ENCODE measurements around the gene MGAT4B. TPM values are rescaled to one million over a fixed set of nuclear protein-coding genes. Genes with fewer than 3 reads are reported as not detected.
A peak's percentile ranks its signal among the peaks of the same experiment; 100 is the strongest.

MGAT4B gene
- total and polyA plus RNA-seq, 2 of the 13 experiments (the other 11 are each of a cell fraction or from before 2014, with no cell fraction given), result 93.5 to 130 TPM

DNA sequence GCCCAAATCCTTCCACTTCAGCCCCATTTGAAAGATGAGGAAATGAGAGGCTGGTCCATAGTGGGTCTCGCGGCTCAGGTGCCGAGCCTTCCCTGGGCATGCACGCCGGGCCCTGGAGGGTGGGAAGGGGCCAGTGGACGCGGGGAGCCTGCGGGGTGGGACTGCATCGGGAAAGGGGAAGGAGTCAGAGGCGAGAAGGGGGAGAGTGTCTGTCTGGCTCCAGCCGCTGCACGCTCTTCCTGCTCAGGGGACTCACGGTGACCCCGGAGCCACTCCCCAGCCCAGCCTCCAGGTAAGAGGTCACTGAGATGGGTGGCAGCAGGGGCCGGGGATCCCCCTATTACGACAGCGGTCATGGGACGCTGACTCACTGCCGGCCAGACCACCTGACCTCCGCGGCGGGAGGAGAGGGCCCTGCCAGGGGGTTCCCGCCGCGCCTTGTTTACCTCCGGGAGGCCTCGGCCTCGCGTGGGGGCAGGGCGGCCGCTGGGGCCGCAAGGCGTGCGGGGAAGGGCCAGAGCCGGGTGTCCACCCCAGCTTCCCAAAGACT, 12.2 kb upstream of the MGAT4B start (continued):
- peak; percentile 97 for TF ChIP-seq JUND (CRISPR knock-in tag; IDR thresholded peaks at IDR 0.05)
- TF ChIP-seq HNRNPK (IDR thresholded peaks at IDR 0.05; ENCODE audit: low read depth, low read length, poor library complexity, severe bottlenecking), result peak; percentile 97
- no peak for TF ChIP-seq NAIF1 (CRISPR knock-in tag; IDR thresholded peaks at IDR 0.05; ENCODE audit: borderline replicate concordance)
- no peak for TF ChIP-seq WIZ (CRISPR knock-in tag; IDR thresholded peaks at IDR 0.05)
- peak; percentile 17; the same call in 1 of the 2 replicates for TF ChIP-seq NKX3-1 (CRISPR knock-in tag; IDR thresholded peaks at IDR 0.05)
- TF ChIP-seq U2AF1 (optimal IDR thresholded peaks at IDR 0.05; ENCODE audit: low read depth, low read length), result peak; percentile 50
- peak; percentile 75; the same call in 1 of the 2 replicates for TF ChIP-seq HNF4G (IDR thresholded peaks at IDR 0.05; ENCODE audit: borderline replicate concordance, low read depth, low read length)
- no peak for TF ChIP-seq HNF4G (CRISPR knock-in tag; IDR thresholded peaks at IDR 0.05; ENCODE audit: borderline replicate concordance, low read depth)
- peak; percentile 80 for TF ChIP-seq ZMYM4 (CRISPR knock-in tag; IDR thresholded peaks at IDR 0.05)
- TF ChIP-seq TBX2 (CRISPR knock-in tag; IDR thresholded peaks at IDR 0.05; ENCODE audit: borderline replicate concordance), result peak; percentile 66; the same call in 1 of the 2 replicates
- no peak for TF ChIP-seq MTA3 (CRISPR knock-in tag; IDR thresholded peaks at IDR 0.05)
- TF ChIP-seq PPARG (CRISPR knock-in tag; conservative IDR thresholded peaks at IDR 0.05), result peak; percentile 100
- TF ChIP-seq, protein P1, sequence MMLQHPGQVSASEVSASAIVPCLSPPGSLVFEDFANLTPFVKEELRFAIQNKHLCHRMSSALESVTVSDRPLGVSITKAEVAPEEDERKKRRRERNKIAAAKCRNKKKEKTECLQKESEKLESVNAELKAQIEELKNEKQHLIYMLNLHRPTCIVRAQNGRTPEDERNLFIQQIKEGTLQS (CRISPR knock-in tag; IDR thresholded peaks at IDR 0.05), result peak; percentile 99
- TF ChIP-seq, protein P2, sequence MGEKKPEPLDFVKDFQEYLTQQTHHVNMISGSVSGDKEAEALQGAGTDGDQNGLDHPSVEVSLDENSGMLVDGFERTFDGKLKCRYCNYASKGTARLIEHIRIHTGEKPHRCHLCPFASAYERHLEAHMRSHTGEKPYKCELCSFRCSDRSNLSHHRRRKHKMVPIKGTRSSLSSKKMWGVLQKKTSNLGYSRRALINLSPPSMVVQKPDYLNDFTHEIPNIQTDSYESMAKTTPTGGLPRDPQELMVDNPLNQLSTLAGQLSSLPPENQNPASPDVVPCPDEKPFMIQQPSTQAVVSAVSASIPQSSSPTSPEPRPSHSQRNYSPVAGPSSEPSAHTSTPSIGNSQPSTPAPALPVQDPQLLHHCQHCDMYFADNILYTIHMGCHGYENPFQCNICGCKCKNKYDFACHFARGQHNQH (CRISPR knock-in tag; IDR thresholded peaks at IDR 0.05), result peak; percentile 89
- TF ChIP-seq MATR3 (CRISPR knock-in tag; IDR thresholded peaks at IDR 0.05), result no peak
- no peak for TF ChIP-seq ZNF670 (CRISPR knock-in tag; IDR thresholded peaks at IDR 0.05; ENCODE audit: borderline replicate concordance)
- peak; percentile 80; the same call in 1 of the 2 replicates for TF ChIP-seq ZFP37 (CRISPR knock-in tag; IDR thresholded peaks at IDR 0.05; ENCODE audit: borderline replicate concordance)
- TF ChIP-seq FOXO1 (CRISPR knock-in tag; IDR thresholded peaks at IDR 0.05), result peak; percentile 97
- TF ChIP-seq HMG20B (CRISPR knock-in tag; conservative IDR thresholded peaks at IDR 0.05), result peak; percentile 71; the same call in 1 of the 2 replicates
- TF ChIP-seq ZNF350 (CRISPR knock-in tag; IDR thresholded peaks at IDR 0.05; ENCODE audit: borderline replicate concordance, low read depth), result peak; percentile 80; the same call in 1 of the 2 replicates
- TF ChIP-seq SMYD3 (CRISPR knock-in tag; IDR thresholded peaks at IDR 0.05), result peak; percentile 64; the same call in 1 of the 2 replicates
- TF ChIP-seq RBM22 (optimal IDR thresholded peaks at IDR 0.05; ENCODE audit: low read length), result peak; percentile 57
- TF ChIP-seq, protein P3, sequence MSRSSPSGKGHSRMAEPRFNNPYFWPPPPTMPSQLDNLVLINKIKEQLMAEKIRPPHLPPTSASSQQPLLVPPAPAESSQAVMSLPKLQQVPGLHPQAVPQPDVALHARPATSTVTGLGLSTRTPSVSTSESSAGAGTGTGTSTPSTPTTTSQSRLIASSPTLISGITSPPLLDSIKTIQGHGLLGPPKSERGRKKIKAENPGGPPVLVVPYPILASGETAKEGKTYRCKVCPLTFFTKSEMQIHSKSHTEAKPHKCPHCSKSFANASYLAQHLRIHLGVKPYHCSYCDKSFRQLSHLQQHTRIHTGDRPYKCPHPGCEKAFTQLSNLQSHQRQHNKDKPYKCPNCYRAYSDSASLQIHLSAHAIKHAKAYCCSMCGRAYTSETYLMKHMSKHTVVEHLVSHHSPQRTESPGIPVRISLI (CRISPR knock-in tag; IDR thresholded peaks at IDR 0.05; ENCODE audit: borderline replicate concordance), result 0 out of 2 replicates have a peak, but pooled peaks have one; percentile 27
- TF ChIP-seq, protein P4, sequence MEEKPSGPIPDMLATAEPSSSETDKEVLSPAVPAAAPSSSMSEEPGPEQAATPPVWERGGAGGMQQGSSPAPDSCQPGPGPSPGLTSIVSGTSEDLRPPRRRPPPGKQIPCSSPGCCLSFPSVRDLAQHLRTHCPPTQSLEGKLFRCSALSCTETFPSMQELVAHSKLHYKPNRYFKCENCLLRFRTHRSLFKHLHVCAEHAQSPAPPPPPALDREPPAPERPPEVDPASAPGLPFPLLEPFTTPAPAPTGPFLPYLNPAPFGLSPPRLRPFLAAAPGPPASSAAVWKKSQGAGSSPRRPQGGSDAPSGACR (CRISPR knock-in tag; IDR thresholded peaks at IDR 0.05), result peak; percentile 95
- TF ChIP-seq NFE2L2 (IDR thresholded peaks at IDR 0.05; ENCODE audit: low read length), result peak; percentile 55; the same call in 1 of the 2 replicates
- peak; percentile 97 for TF ChIP-seq ERF (CRISPR knock-in tag; IDR thresholded peaks at IDR 0.05)
- peak; percentile 94 for TF ChIP-seq TAF15 (IDR thresholded peaks at IDR 0.05; ENCODE audit: low read depth, low read length, poor library complexity, severe bottlenecking)
- TF ChIP-seq TOPORS (CRISPR knock-in tag; IDR thresholded peaks at IDR 0.05), result peak; percentile 78; the same call in 1 of the 2 replicates
- peak; percentile 34; the same call in 1 of the 2 replicates for TF ChIP-seq GATA4 (IDR thresholded peaks at IDR 0.05; ENCODE audit: borderline replicate concordance, low read depth)

Data from HepG2 (cell line).